NCI-H2081 (cell line): ENCODE measurements around the gene B3GALT5.
"Not testable (repeated sequence)": the region's sequence is repeated elsewhere in the genome, so short reads cannot be mapped to it uniquely, and the experiment has no call there.

Experiments
- DNase-seq, 2 experiments: peaks; one replicate each; lab custom pipeline; 2025; lab: John Stamatoyannopoulos, UW

B3GALT5 gene

GRCh38 chr21:39667353-39667891 is 54.7 kb downstream of the B3GALT5 start:
- no peak for DNase-seq

GRCh38 chr21:39668369-39668768 is 55.6 kb downstream of the B3GALT5 start:
- DNase-seq: no peak

- peak in 1 of 2 experiments; percentile 6 for DNase-seq
Measured at GRCh38 chr21:39669485-39669884, 56.7 kb downstream of the B3GALT5 start.

GRCh38 chr21:39669976-39670661 is 57.4 kb downstream of the B3GALT5 start:
- DNase-seq: no peak

GRCh38 chr21:39670701-39671100 is 58.0 kb downstream of the B3GALT5 start:
- peak in 1 of 2 experiments; percentile 66 for DNase-seq

- no peak for DNase-seq
Measured at GRCh38 chr21:39671986-39672385, 59.2 kb downstream of the B3GALT5 start.

GRCh38 chr21:39673163-39673562 is 60.4 kb downstream of the B3GALT5 start:
- DNase-seq: no peak

GRCh38 chr21:39673736-39674135 is 61.0 kb downstream of the B3GALT5 start:
- DNase-seq: peak in 1 of 2 experiments; percentile 5

- DNase-seq: no peak
Measured at GRCh38 chr21:39674801-39675200, 62.1 kb downstream of the B3GALT5 start.

GRCh38 chr21:39675590-39675989 is 62.9 kb downstream of the B3GALT5 start:
- DNase-seq: peak in 1 of 2 experiments; percentile 40

- DNase-seq: peak; percentile 92 to 97
Measured at GRCh38 chr21:39675993-39676661, 63.4 kb downstream of the B3GALT5 start.

GRCh38 chr21:39680216-39680615 is 67.5 kb downstream of the B3GALT5 start:
- no peak for DNase-seq

- DNase-seq: no peak
Measured at GRCh38 chr21:39681257-39681656, 68.5 kb downstream of the B3GALT5 start.

- DNase-seq: no peak
Measured at GRCh38 chr21:39681845-39682244, 69.1 kb downstream of the B3GALT5 start.

- no peak for DNase-seq
Measured at GRCh38 chr21:39685236-39685635, 72.5 kb downstream of the B3GALT5 start.

- no peak for DNase-seq
Measured at GRCh38 chr21:39685991-39686390, 73.3 kb downstream of the B3GALT5 start.

- peak in 1 of 2 experiments; percentile 41 for DNase-seq
Measured at GRCh38 chr21:39686646-39687468, 74.1 kb downstream of the B3GALT5 start.

- no peak for DNase-seq
Measured at GRCh38 chr21:39688010-39688409, 75.3 kb downstream of the B3GALT5 start.

- not testable (repeated sequence) for DNase-seq
Measured at GRCh38 chr21:39689860-39690259, 77.1 kb downstream of the B3GALT5 start.

GRCh38 chr21:39690454-39690853 is 77.7 kb downstream of the B3GALT5 start:
- no peak for DNase-seq

- DNase-seq: no peak
Measured at GRCh38 chr21:39694750-39695149, 82.0 kb downstream of the B3GALT5 start.

- DNase-seq: no peak
Measured at GRCh38 chr21:39696196-39696595, 83.5 kb downstream of the B3GALT5 start.
